Effector memory CD4-positive, alpha-beta T cell (primary cell): ENCODE measurements around the gene CD81.

Experiments used
- DNase-seq, 3 donors: peaks; one replicate each; pipeline ENCODE4 v3.0.0-alpha.2; 2020
- H3K27ac ChIP-seq: 2 replicates; pipeline ENCODE4 v1.7.0; 2013; ENCODE audit warnings: mild to moderate bottlenecking, low read length, moderate library complexity; ENCODE audit not compliant: insufficient read depth, poor library complexity, severe bottlenecking
- H3K27me3 ChIP-seq: replicated peaks from 2 replicates; pipeline ENCODE4 v1.7.0; 2013; ENCODE audit warnings: mild to moderate bottlenecking, low read length; ENCODE audit not compliant: insufficient read depth, control insufficient read depth, poor library complexity, severe bottlenecking
- H3K36me3 ChIP-seq: 2 replicates; pipeline ENCODE4 v1.7.0; 2013; ENCODE audit warnings: mild to moderate bottlenecking, low read length, moderate library complexity; ENCODE audit not compliant: control insufficient read depth, insufficient read depth
- H3K4me1 ChIP-seq: 2 replicates; pipeline ENCODE4 v1.7.0; 2013; ENCODE audit warnings: low read length, mild to moderate bottlenecking; ENCODE audit not compliant: control insufficient read depth, insufficient read depth, poor library complexity, severe bottlenecking
- H3K4me3 ChIP-seq: 2 replicates; pipeline ENCODE4 v1.7.0; 2013; ENCODE audit warnings: low read length, low read depth, mild to moderate bottlenecking; ENCODE audit not compliant: insufficient read depth, poor library complexity, severe bottlenecking
- H3K9me3 ChIP-seq: 2 replicates; pipeline ENCODE4 v1.7.0; 2013; ENCODE audit warnings: mild to moderate bottlenecking, low read length, moderate library complexity; ENCODE audit not compliant: control insufficient read depth

The CD81 gene

DNA sequence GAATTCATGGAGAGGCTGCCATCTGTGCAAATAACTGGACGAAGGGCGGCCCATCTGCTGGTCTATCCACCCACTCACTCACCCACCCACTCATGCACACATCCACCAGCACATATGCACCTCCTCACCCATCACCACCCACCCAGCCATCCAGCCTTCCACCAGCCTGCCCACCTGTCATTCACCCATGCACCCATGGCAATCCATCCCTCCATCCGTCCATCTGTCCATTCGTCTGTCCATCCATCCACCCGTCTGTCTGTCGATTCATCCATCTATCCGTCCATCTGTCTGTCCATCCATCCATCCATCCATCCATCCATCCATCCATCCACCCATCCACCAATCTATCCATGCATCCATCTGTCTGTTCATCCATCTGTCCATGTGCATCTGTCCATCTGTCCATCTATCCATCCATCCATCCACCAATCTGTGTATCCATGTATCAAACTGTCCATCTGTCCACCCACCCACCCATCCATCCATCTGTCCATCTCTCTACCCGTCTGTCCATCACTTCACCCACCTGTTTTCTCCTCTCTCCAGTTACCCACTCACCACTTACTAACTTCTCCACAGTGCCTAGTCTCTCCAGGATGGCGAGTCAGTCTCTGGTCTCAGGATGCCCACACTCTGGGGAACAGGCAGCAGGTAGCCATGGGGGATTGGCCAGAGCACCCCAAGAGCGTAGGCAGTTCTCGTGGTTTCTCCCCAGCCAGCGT is 58.3 kb downstream of the CD81 start:
- Histone ChIP-seq H3K27me3 (no peaks in the 10 kb centered on the region), H3K27ac (no peak overlapping the region), H3K36me3 (no peaks in the 10 kb centered on the region), H3K4me1 (no peaks in the 10 kb centered on the region), H3K9me3 (no peaks in the 10 kb centered on the region), H3K4me3 (no peak overlapping the region)
- no peak for DNase-seq

DNA sequence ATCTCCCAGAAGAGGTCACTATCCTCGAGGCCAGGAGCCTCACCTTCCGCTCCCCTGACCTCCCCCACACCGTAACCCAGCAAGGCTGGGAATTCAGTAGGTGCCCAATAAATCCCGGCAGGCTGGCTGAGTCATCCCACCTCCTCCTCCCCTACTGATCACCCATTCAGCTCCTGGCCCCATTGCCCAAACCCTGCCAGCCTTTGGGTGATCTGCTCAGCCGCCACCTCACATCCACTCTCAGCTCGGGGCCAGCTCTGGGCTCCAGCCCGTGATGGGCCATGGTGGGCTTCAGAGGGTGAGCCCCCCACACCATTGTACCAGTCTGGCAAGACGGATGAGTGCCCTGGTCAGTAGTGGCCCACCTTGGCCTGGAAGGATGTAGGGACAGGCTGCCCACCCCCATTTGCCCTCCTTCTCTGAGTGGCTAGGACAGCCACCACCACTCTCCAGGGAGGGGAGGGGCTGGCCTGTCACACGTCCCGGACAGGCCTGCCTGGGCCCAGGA is 59.0 kb downstream of the CD81 start:
- no peaks in the 10 kb centered on the region for H3K27me3 ChIP-seq
- no peak overlapping the region for H3K27ac ChIP-seq
- DNase-seq = no peak
- no peak overlapping the region for H3K4me3 ChIP-seq
- H3K4me1 ChIP-seq = no peaks in the 10 kb centered on the region
- no peaks in the 10 kb centered on the region for H3K9me3 ChIP-seq
- no peaks in the 10 kb centered on the region for H3K36me3 ChIP-seq

DNA sequence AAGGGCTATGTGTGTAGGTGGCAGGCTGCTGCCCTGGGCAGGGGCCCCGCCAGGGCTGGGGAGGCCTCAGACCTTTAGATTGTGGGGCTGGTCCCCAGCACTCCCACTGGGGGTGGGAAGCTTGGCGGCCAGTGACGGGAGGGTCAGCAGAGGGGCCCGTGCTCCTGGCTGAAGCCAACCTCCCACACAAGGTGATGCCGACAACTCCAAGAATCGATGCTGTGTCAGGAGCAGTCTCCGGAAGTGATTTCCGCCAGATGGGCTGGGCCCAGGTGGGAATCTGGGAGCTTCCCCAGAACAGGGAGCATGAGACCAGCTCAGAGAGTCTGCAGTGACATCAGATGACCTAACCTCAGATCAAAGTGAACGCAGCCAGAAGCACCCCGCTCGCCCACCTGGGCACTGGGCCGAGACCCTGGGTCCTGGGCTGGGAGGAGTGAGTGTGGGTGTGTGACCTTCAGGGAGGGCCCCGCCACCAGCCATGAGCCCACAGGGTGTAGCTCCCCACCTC is 59.5 kb downstream of the CD81 start:
- no peaks in the 10 kb centered on the region for H3K27me3 ChIP-seq

DNA sequence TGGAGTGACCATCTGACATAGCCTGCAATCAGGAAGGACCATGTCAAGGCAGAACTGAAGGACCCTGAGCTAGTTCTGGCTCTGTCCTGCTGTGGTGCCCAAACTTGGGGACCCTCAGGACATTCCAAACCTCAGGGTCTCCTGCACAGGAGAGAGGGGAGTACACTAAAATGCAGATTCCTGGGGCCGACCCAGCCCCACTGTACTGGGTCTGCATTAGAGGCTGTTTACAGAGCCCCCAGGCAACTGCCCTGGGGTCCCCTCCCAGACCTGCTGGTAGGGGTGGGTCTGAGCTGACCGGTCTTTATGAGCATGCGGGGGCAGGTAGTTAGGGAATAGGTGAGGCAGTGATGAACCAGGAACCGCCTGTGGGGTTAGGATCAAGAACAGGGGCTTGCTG is 60.4 kb downstream of the CD81 start:
- no peaks in the 10 kb centered on the region for H3K27me3 ChIP-seq
- H3K36me3 ChIP-seq = no peaks in the 10 kb centered on the region

More for the DNA sequence above, 59.5 kb downstream of the CD81 start:
- Histone ChIP-seq H3K27ac (no peak overlapping the region), H3K4me3 (no peak overlapping the region), H3K4me1 (no peaks in the 10 kb centered on the region), H3K9me3 (no peaks in the 10 kb centered on the region), H3K36me3 (no peaks in the 10 kb centered on the region)
- no peak for DNase-seq

DNA sequence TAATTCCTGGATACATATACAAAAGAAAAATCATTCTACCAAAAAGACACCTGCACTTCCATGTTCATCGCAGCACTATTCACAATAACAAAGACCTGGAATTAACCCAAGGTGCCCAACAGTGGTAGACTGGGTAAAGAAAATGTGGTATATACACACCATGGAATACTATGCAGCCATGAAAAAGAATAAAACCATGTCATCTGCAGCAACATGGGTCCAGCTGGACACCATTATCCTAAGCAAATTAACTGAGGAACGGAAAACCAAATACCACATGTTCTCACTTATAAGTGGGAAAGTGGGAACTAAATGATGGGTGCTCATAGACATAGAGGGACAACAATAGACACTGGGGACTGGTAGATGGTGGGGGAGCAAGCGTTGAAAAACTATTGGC is 62.7 kb downstream of the CD81 start:
- peaks cover 15% of the 10 kb centered on the region for H3K4me1 ChIP-seq
- no peak overlapping the region for H3K4me3 ChIP-seq
- no peaks in the 10 kb centered on the region for H3K9me3 ChIP-seq
- no peaks in the 10 kb centered on the region for H3K27me3 ChIP-seq
- DNase-seq = no peak
- H3K27ac ChIP-seq = no peak overlapping the region
- no peaks in the 10 kb centered on the region for H3K36me3 ChIP-seq

More for the DNA sequence above, 60.4 kb downstream of the CD81 start:
- DNase-seq = no peak
- Histone ChIP-seq H3K4me3 (no peak overlapping the region), H3K27ac (no peak overlapping the region), H3K4me1 (no peaks in the 10 kb centered on the region), H3K9me3 (no peaks in the 10 kb centered on the region)

DNA sequence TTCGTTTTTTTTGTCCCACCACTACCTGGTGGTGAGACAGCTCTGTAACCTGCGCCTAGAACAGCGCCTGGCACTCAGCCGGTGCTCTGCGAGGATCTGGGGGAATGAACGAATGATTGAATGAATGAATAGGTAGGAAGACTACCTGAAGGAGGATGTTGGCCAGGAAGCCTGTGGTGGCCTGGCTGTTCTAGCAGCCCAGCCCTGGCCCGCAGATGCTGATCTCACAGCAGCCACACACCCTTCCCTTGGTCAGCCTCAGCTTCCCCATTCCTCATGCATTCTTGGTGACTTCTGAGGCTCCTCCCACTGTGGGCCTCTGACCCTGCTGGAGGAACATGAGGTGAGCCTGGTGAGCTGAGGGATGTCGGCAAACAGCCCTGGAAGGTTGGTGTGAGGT is 63.5 kb downstream of the CD81 start:
- Histone ChIP-seq H3K27me3 (no peaks in the 10 kb centered on the region), H3K27ac (no peak overlapping the region), H3K4me3 (no peak overlapping the region), H3K36me3 (no peaks in the 10 kb centered on the region), H3K4me1 (peaks cover 18% of the 10 kb centered on the region), H3K9me3 (no peaks in the 10 kb centered on the region)
- DNase-seq = no peak

DNA sequence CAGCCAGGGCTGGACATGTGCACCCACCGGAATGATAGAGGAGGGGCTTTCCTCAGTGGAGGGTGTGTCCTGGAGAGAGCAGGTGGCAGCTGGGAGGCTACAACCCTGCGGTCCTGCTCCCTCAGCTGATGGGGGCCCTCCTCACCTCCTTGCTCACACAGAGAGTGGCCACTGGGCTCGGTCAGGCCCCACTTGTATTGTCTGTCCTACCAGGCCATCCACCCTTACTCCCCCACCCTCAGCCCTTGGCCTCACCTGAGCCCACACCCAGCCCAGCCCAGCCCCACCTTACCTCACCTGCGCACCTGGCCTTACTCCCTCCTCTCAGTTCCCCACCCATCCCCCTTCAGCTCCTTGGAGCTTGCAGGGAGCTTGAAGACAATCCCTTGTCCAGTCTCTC is 64.1 kb downstream of the CD81 start:
- Histone ChIP-seq H3K4me1 (peaks cover 23% of the 10 kb centered on the region), H3K27ac (no peak overlapping the region), H3K4me3 (no peak overlapping the region), H3K27me3 (no peaks in the 10 kb centered on the region), H3K36me3 (no peaks in the 10 kb centered on the region), H3K9me3 (no peaks in the 10 kb centered on the region)
- DNase-seq = no peak

DNA sequence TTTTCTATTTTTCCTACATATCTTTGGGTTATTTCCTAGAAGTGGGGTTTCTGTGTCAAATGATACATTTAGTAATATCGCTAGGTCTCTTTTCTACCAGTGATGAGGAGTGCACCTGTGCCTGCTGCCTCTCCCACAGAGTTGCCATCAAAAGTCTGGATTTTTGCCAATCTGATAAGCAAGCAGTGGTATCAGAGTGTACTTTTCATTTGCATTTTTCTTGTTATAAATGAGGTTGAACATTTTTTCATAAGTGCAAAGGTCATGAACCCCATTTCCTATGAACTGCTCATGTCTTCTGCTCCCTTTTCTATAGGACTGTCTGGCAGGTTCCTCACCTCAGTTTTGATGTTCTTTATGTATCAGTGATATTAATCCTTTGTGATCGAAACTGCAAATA is 65.5 kb downstream of the CD81 start:
- DNase-seq = peak in 2 of 3 donors; percentile 12 to 25
- H3K27ac ChIP-seq = no peak overlapping the region
- H3K36me3 ChIP-seq = no peaks in the 10 kb centered on the region
- H3K9me3 ChIP-seq = no peaks in the 10 kb centered on the region
- no peak overlapping the region for H3K4me3 ChIP-seq
- no peaks in the 10 kb centered on the region for H3K27me3 ChIP-seq
- H3K4me1 ChIP-seq = peaks cover 37% of the 10 kb centered on the region

DNA sequence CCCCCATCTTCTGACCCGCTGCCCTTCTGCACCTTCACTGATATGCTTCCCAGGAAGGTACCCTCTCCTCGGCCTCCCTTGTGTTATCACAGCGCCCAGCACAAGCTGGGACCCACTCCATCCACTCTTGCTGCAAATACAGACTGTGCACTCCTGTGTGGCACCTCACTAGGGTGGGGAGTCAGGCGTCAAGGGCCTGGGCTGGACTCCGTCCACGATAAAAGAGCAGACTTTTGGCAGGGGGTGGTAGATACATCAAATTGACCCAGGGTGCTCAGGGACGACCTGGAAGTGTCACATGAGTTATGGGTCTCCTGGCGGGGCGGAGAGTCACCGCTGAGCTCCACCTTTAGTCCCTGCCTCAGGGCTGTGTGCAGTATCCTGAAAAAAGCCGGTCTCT is 66.3 kb downstream of the CD81 start:
- Histone ChIP-seq H3K27me3 (no peaks in the 10 kb centered on the region), H3K9me3 (no peaks in the 10 kb centered on the region), H3K4me1 (peaks cover 45% of the 10 kb centered on the region), H3K36me3 (no peaks in the 10 kb centered on the region), H3K4me3 (no peak overlapping the region), H3K27ac (no peak overlapping the region)
- no peak for DNase-seq
